HG03108 (cell line): ENCODE results near the gene TYMS.
A peak's percentile ranks its signal among the peaks of the same experiment; 100 is the strongest.

Source experiments
- ATAC-seq: cut with Tn5 transposase; IDR thresholded peaks from one replicate; pipeline ENCODE4 v1.9.1; 2021; ENCODE audit warnings: moderate library complexity; ENCODE audit not compliant: unreplicated experiment

TYMS gene

GRCh38 chr18:657311-658000 lies at the start of gene TYMS:
TYMS (plus strand) TSS chr18:657653; CDS start chr18:657743, 90 bp downstream.
- ATAC-seq = peak; percentile 40

DNA sequence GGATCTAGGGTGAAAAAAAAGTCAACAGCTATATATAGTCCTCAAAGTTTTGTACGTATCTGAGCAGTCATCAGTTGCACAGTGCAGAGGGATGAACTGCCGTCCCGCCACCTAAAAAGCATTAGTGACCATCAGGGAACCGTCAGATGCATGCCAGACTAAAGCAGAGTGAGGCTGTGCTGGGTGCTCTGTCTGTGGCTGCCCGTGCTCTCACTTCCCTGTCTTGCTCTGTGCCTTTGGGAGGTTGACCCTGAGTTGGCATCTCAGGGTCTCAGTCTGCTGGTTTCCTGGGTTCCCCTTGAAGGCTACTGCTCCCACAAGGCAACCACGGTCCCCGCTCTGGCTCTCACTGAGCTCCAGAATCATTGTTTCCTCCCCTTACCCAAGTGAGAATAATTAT lies 49.5 kb upstream of the TYMS start:
- ATAC-seq = no peak

DNA sequence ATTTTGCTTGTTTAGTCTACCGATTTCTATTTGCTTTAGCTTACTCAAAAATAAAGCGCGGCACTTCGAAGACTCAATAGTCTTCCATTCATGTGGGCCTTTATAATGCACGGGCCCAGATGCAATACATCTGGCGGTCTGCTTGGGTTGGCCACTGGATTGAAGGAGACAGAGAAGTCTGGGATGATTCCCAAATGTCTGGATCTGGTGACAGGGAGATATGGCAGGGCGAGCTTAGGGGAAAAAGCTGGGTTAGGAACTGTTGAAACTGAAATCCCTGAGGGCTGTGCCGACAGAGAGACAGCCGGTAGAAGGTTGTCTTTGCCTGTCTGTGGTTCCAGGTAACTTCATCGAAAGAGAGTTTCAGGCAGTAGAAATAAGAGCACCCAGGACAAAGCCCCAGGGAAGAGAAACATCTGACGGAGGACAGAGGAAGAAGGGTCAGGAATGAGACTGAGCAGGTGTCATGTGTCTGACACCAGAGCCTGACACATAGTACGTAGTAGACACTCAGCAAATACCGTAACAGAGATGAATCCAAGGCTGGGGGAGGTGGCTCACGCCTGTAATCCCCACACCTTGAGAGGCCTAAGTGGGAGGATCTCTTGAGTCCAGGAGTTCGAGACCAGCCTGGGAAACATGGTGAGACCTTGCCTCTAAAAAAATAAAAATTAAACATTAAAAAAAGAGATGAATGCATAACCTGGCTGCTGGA lies 47.1 kb upstream of the TYMS start:
- no peak for ATAC-seq

GRCh38 chr18:612156-612555 lies 45.3 kb upstream of the TYMS start:
- ATAC-seq = no peak

GRCh38 chr18:614193-614592 lies 43.3 kb upstream of the TYMS start:
- ATAC-seq = no peak

GRCh38 chr18:615092-615521 lies 42.3 kb upstream of the TYMS start:
- ATAC-seq = no peak

- no peak for ATAC-seq
Observed at GRCh38 chr18:615773-616172, 41.7 kb upstream of the TYMS start.

DNA sequence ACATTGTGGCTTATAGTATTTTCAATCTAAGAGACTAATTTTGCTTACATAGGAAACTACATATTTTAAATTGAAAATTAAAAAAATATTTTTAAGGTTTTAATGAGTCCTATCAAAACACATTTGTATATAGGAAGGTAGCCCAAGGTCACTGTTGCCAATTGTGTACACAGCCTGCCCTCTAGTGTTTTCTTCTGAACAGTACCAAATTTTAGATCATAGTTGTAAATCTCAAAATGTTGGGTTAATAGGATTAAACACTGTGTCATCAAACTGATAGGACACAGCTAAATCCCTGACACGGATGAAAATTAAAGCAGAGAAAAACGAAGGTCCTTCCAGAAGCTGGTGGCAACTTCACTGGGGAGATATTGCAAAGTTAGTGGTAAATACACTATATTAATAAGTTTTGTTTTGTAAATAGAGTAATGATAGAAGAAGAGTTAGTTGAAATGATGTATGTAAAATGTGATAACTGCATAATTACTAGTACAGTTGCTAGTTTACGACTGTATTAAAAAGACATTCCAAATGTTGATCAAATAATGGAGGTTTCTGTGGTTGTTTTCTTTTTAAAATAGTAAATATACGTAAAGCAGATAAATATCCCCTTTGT lies 41.0 kb upstream of the TYMS start:
- no peak for ATAC-seq

- ATAC-seq = no peak
Observed at GRCh38 chr18:617970-618504, 39.4 kb upstream of the TYMS start.

GRCh38 chr18:618618-619017 lies 38.8 kb upstream of the TYMS start:
- no peak for ATAC-seq

DNA sequence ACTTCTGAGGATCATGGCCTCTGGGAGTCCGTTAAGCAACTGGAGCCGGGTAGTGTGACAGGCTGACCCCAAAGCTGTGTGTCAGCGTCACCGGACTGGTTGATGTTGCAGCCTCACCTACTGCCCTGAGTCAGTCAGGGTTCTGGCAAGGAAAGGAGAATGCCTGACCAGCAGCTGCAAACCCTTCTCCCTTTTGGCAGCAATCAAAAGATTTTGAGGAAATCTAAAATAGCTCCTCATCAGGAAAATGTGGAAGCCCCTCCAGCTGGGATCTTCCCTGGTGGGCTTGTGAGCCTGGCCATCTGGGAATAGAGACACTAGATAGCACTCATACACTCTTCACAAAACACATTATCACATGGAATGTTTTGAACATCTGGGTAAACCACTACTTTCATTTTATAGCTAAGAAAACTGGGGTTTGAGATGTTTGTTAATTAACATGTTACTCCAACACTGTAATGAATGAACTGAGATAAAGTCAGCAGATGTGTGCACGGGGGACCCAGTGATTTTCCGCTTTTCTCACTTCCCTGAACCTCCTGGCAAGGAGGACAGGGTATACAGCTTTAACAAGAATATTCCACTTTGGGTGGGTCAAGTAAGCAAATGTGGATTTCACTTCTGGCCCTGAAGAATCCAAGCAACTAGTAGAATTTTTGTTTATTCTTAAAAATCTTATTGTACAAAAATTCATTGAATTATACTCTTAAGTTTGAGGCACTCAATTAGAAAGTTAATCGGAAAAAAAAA lies 36.0 kb upstream of the TYMS start:
- no peak for ATAC-seq

DNA sequence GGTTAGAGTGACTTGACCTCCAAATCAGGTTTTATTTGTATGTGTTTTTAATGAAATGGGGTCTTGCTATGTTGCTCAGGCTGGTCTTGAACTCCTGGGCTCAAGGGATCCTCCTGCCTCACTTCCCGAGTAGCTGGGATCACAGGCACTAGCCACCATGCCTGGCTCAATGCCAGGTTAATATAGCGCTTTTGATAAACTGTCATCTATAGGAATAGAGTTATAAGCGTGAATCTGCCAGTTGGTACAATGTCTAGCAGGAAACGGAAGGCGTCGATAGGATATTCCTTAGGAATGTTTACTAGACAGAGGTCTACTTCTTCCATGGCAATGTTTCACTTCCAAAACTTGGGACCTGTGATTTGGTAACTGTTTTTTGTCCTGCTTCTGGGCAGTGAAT lies 35.2 kb upstream of the TYMS start:
- ATAC-seq = no peak

DNA sequence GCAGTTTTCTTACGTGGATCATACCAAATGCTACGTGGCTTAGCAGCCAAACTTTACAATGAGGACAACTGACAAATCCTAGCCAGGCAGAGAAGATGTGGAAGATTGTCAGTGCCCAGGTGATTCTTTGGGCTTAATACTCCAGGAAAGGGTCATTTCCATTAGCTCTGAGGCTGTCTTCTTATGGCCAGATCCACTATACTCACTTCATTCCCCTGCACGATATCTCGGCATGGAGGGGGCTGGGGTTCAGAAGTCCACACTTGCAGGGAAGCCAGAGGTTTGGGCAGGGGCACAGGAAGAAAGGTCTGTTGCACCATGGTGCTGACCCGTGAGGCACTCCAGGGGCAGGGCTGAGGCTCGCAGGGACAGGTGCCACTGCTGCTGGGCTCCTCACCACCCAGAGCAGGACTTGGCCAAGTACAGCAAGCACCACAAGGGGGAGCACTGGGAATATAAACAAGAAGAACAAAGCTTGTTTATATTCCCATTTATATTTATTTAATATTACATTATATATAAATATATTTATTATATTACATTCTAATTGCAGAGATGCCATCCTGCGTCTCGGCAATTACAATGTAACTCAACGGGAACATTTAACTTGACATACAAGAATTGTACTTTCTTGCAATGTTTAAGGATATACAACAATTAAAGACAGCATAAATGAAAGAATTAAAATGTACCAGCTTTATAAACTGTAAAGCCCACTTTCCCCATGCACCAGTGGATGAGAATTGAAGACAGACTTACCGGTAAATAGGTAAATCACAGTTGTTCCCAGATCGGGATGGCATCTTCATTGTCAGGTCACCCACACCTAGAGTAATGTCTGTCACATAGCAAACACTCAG lies 33.5 kb upstream of the TYMS start:
- ATAC-seq = peak; percentile 54

- ATAC-seq = no peak
Observed at GRCh38 chr18:627231-627630, 30.2 kb upstream of the TYMS start.

DNA sequence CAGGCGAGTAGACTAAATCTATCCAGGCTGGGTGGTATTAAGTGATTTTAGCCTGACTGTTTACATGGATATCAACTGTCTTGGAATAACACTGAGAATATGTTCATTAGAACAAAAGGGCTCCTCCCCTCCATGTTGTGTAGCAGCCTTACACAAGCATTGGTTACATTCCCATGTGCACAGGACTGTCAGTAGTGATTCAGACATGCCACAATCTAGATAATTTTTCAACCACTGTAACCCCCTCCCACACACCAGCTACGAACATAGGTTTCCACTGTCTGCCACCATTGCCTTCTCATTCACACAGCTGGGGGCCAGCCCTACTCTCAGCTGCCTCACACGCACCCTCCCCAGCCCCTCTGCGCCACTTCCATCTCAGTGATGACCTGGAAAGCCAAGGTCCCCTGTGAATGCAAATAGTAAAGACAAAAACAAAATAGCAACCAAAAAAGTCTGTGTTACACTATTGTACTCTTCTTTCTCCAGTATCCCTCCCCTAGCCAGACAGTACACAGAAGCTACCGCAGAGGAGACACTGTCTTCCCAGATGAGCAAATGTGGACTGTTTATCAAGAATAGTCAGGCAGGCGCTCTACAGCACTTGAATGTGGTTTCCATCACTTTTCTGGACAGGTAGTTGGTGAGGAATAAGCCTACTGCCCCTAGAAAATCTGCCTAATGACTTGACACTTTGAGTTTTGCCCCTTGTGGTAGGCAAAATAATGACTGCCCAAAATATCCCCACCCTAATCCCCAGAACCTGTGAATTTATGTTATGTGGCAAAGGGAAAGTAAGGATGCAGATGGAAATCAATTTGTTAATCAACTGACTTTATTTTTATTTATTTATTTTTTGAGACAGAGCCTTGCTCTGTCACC lies 27.9 kb upstream of the TYMS start:
- no peak for ATAC-seq

GRCh38 chr18:631560-631959 lies 25.9 kb upstream of the TYMS start:
- no peak for ATAC-seq

DNA sequence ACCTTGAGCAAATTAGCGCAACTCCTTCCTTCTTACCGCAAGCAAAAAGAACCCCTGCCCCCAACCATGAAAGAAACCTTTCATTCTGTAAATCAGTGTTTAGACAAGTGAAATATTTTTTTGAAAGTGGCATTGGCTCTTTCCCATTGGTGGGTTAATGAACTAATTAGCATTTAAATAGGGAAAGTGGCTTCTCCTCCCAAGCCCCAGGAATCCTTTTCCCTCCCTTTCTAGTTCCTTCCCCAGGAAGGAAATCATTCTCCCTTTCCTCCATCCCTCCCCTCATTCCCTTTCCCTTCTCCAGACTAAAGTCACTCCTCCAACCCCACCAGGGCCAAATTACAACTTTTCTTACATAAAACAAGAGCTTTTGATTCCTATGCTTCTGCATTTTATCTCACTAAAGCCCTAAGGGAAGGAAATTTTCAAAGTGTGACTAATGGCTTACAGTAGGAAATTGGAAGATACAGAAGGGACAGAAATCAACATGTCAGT lies 22.9 kb upstream of the TYMS start:
- ATAC-seq = no peak

- no peak for ATAC-seq
Observed at GRCh38 chr18:635171-635570, 22.3 kb upstream of the TYMS start.

DNA sequence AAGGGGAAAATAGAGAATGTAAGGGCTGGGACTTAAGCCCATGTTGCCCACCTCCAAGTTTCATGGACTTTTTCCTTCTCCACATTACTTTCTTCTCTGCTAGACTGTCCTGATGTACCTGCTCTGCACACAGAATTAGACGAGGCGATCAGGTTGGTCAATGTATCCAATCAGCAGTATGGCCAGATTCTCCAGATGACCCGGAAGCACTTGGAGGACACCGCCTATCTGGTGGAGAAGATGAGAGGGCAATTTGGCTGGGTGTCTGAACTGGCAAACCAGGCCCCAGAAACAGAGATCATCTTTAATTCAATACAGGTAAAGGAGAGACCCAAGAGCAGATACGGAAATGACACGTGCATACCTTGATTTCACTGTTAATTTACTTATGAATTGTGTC lies 16.2 kb upstream of the TYMS start:
- ATAC-seq = no peak
